Pancreas (tissue), 10 donors: ENCODE data around the gene CDK6. TPM values are rescaled to one million over a fixed set of nuclear protein-coding genes. Genes with fewer than 3 reads are reported as not detected.

Experiments used
- ATAC-seq, 4 donors: fragments of 200-7000 bp; cut with Tn5 transposase; one replicate each; pipeline versions ENCODE4 v1.8.0 to v1.9.1; 2020; ENCODE audit warnings: mild to moderate bottlenecking in 4 of 4, moderate library complexity in 4 of 4
- DNase-seq, 6 donors: peaks; one replicate each; pipeline ENCODE4 v3.0.0-alpha.2; 2020
- FAIRE-seq: peaks from 2 replicates; lab custom pipeline; 2012; peaks lifted over from hg19 to GRCh38; lab: Jason Lieb, UNC
- H3K27ac ChIP-seq, 4 donors: fragments of 200-600 bp; sonication (generic); 1 replicate in 3 of 4; 2 replicates in 1 of 4; pipeline versions ENCODE4 v1.5.0 to v1.8.0; 2020
- H3K27me3 ChIP-seq, 4 donors: fragments of 200-600 bp; one replicate each; pipeline ENCODE4 v1.8.0; 2021
- H3K36me3 ChIP-seq, 3 donors: fragments of 200-600 bp; sonication (generic) in 1 of 3; one replicate each; pipeline versions ENCODE4 v1.5.0 to v1.8.0; 2020 to 2021
- H3K4me1 ChIP-seq, 3 donors: fragments of 200-600 bp; one replicate each; pipeline ENCODE4 v1.8.0; 2021
- H3K4me3 ChIP-seq, 4 donors: fragments of 200-600 bp; sonication (generic) in 2 of 4; one replicate each; pipeline versions ENCODE4 v1.5.0 to v1.8.0; 2020 to 2021
- H3K9me3 ChIP-seq, 4 donors: fragments of 200-600 bp; one replicate each; pipeline ENCODE4 v1.8.0; 2021
- CTCF ChIP-seq, 4 donors: fragments of 200-600 bp; sonication (generic) in 3 of 4; IDR thresholded peaks; one replicate each; pipeline versions ENCODE4 v1.5.0 to v1.8.0; 2021; ENCODE audit warnings: antibody characterized with exemption in 4 of 4
- WGBS, 2 donors: extraction: QIAGEN DNeasy Blood & Tissue Kit; methylation state at CpG; one replicate each; pipeline ENCODE4 v1.1.7; 2013; 5-methylcytosine and 5-hydroxymethylcytosine counted together
- intact Hi-C, 3 donors: fragments of 100-400 bp; cut with DNase I; formaldehyde crosslinking; loops; one replicate each; pipeline versions ENCODE4 v1.11.1 to v1.14.2; 2022
- polyA plus RNA-seq, 2 donors: library from polyadenylated mRNA; stranded (reverse); fragments of 200-250 nt; gene quantifications; one replicate each; pipeline ENCODE4 v1.2.3, GENCODE V29; 2013
- total RNA-seq, 6 donors: library from RNA; stranded (reverse); fragmentation: NEBNext Ultra II Directional in 4 of 6; extraction: Animal tissue kit (Norgen Biotek cat#: 25700) in 4 of 6; gene quantifications; one replicate each; pipeline versions ENCODE4 v1.2.1 to v1.2.4, GENCODE V29; 2021 to 2023
- donor health status: healthy with polysubstance abuse.
- donor health status: DM: no; HTN: no; CAD: no; lungs with moderate emphysema.
- donor health status: DM: no; HTN: no; CAD: no.
- donor health status: control.
- donor health status: control.
- donor health status: Bipolar disorder and iron deficiency.
- donor health status: DM: yes; HTN: yes; CAD: no.
- donor health status: DM: no; HTN: no; CAD: no.
- donor health status: DM: no; HTN: no; CAD: no.
- donor health status: DM: yes; HTN: yes; CAD: no.

The CDK6 gene
- total and polyA plus RNA-seq, 8 donors: 2.4 to 33.4 (median 18.7) TPM

- Histone ChIP-seq H3K4me3 (no peak overlapping the region), H3K27ac (no peak overlapping the region), H3K27me3 (no peaks in the 10 kb centered on the region), H3K36me3 (no peaks in the 10 kb centered on the region), H3K9me3 (no peaks in the 10 kb centered on the region), H3K4me1 (peaks cover 9 to 17% (median 13%) of the 10 kb centered on the region in 3 donors)
- 92 to 97% methylated on average over 6 of the region's 6 CpGs for WGBS, 2 donors
- no peak for TF ChIP-seq CTCF (IDR thresholded peaks at IDR 0.05)
- no peak for DNase-seq
- intact Hi-C loops: no loop called here
- no peak for ATAC-seq
- FAIRE-seq: no peak
These were observed 151.0 kb downstream of the CDK6 start for GRCh38 chr7:92685136-92686042.

DNA sequence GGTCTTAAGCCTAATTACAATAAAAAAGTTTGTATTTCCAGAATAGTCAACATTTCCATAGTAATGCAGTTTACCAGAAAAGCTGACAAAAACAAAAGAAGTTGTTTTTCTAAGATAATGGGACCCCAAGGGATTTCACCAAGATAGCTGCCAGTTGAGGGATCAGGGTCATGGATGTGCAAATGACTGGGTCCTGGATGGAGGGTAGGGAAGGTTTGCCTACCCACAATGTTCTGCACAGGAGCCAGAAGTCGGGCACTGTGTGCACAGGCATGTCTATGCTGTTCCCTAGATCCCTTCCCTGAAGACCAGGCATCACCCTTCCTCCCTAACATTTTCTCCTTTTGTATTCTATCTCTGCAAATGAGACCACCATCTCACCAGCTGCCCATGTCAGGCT is 152.1 kb downstream of the CDK6 start:
- Histone ChIP-seq H3K36me3 (no peaks in the 10 kb centered on the region), H3K27me3 (no peaks in the 10 kb centered on the region), H3K4me1 (peaks cover 9 to 17% (median 13%) of the 10 kb centered on the region in 3 donors), H3K4me3 (no peak overlapping the region), H3K27ac (no peak overlapping the region), H3K9me3 (no peaks in the 10 kb centered on the region)
- no peak for DNase-seq
- FAIRE-seq: no peak
- ATAC-seq: no peak
- WGBS, 2 donors: 92 to 97% methylated on average over 1 of the region's 1 CpG
- intact Hi-C loops: no loop called here
- TF ChIP-seq CTCF (IDR thresholded peaks at IDR 0.05): no peak

- intact Hi-C loops: no loop called here
- 16 to 22% methylated on average over 3 of the region's 3 CpGs for WGBS, 2 donors
- Histone ChIP-seq H3K4me3 (no peak overlapping the region), H3K4me1 (peaks cover 9 to 23% (median 13%) of the 10 kb centered on the region in 3 donors), H3K27ac (no peak overlapping the region), H3K36me3 (no peaks in the 10 kb centered on the region), H3K27me3 (no peaks in the 10 kb centered on the region), H3K9me3 (no peaks in the 10 kb centered on the region)
- no peak for DNase-seq
- no peak for TF ChIP-seq CTCF (IDR thresholded peaks at IDR 0.05)
- ATAC-seq: peak in 3 of 4 donors; percentile 56 to 70 (median 69)
- FAIRE-seq: no peak
These were observed 153.4 kb downstream of the CDK6 start for GRCh38 chr7:92682903-92683539.

GRCh38 chr7:92682330-92682729 is 154.0 kb downstream of the CDK6 start:
- H3K27ac ChIP-seq: no peak overlapping the region
- H3K27me3 ChIP-seq: no peaks in the 10 kb centered on the region
- DNase-seq (no peak), ATAC-seq (no peak), FAIRE-seq (no peak)
- no peak overlapping the region for H3K4me3 ChIP-seq
- no peaks in the 10 kb centered on the region for H3K36me3 ChIP-seq
- intact Hi-C loops: no loop called here
- H3K4me1 ChIP-seq: peaks cover 9 to 26% (median 13%) of the 10 kb centered on the region in 3 donors
- H3K9me3 ChIP-seq: no peaks in the 10 kb centered on the region
- 85 to 88% methylated on average over 5 of the region's 5 CpGs for WGBS, 2 donors
- TF ChIP-seq CTCF (IDR thresholded peaks at IDR 0.05): no peak
